ENCODE data around the gene GRID1. TPM values are rescaled to one million over a fixed set of nuclear protein-coding genes. Genes with fewer than 3 reads are reported as not detected.

The GRID1 gene
- total RNA-seq, 1 experiment from 2014 or later, result not detected

- ChIA-PET CTCF (no interaction called here), POLR2A (ENCODE audit: unreplicated experiment) (no interaction called here)
- Histone ChIP-seq H3K4me3 (ENCODE audit: low read length) (no peak overlapping the region), H3K9ac (ENCODE audit: low read length) (no peak overlapping the region), H3K9me2 (replicated peaks; ENCODE audit: low read length) (no peaks in the 10 kb centered on the region), H3F3A (ENCODE audit: low read length, unreplicated experiment) (no peaks in the 10 kb centered on the region), H2AFZ (ENCODE audit: low read length) (no peak overlapping the region), H3K9me3 (ENCODE audit: low read length) (no peaks in the 10 kb centered on the region), H3K4me1 (ENCODE audit: insufficient read depth, low read length) (no peaks in the 10 kb centered on the region), H3K79me2 (ENCODE audit: low read length) (no peaks in the 10 kb centered on the region), H3K4me2 (ENCODE audit: low read length) (no peak overlapping the region), H3K27ac (ENCODE audit: low read length) (no peak overlapping the region), H4K20me1 (ENCODE audit: low read length) (no peaks in the 10 kb centered on the region), H3K27me3 (ENCODE audit: low read length) (no peaks in the 10 kb centered on the region), H3K36me3 (ENCODE audit: low read depth, low read length) (no peaks in the 10 kb centered on the region)
- no TSS peak for BruUV-seq (replicated peaks)
- TF ChIP-seq CTCF (conservative IDR thresholded peaks at IDR 0.05; ENCODE audit: low read depth, low read length) (no peak), EZH2phosphoT487 (IDR thresholded peaks at IDR 0.05; ENCODE audit: borderline replicate concordance, low read length) (no peak), EZH2 (IDR thresholded peaks at IDR 0.05; ENCODE audit: low read length, unreplicated experiment) (no peak)
- DNase-seq, result no peak
- ATAC-seq, result no peak
- intact Hi-C loops (cut with micrococcal nuclease), result no loop called here
Observed at GRCh38 chr10:86189891-86190290, 176.7 kb downstream of the GRID1 start.

- no peaks in the 10 kb centered on the region for H3K9me3 ChIP-seq (ENCODE audit: low read length)
- H3K27me3 ChIP-seq (ENCODE audit: low read length), result no peaks in the 10 kb centered on the region
- H4K20me1 ChIP-seq (ENCODE audit: low read length), result no peaks in the 10 kb centered on the region
- H3K36me3 ChIP-seq (ENCODE audit: low read depth, low read length), result no peaks in the 10 kb centered on the region
- no peak overlapping the region for H3K9ac ChIP-seq (ENCODE audit: low read length)
- H3K9me2 ChIP-seq (replicated peaks; ENCODE audit: low read length), result no peaks in the 10 kb centered on the region
- H3K27ac ChIP-seq (ENCODE audit: low read length), result no peak overlapping the region
- no peaks in the 10 kb centered on the region for H3K4me1 ChIP-seq (ENCODE audit: insufficient read depth, low read length)
- ChIA-PET CTCF (no interaction called here), POLR2A (ENCODE audit: unreplicated experiment) (no interaction called here)
- H3K4me2 ChIP-seq (ENCODE audit: low read length), result no peak overlapping the region
- H3K79me2 ChIP-seq (ENCODE audit: low read length), result no peaks in the 10 kb centered on the region
- TF ChIP-seq EZH2 (IDR thresholded peaks at IDR 0.05; ENCODE audit: low read length, unreplicated experiment) (no peak), CTCF (conservative IDR thresholded peaks at IDR 0.05; ENCODE audit: low read depth, low read length) (no peak), EZH2phosphoT487 (IDR thresholded peaks at IDR 0.05; ENCODE audit: borderline replicate concordance, low read length) (no peak)
- no peak overlapping the region for H3K4me3 ChIP-seq (ENCODE audit: low read length)
- no peak for ATAC-seq
- no peak overlapping the region for H2AFZ ChIP-seq (ENCODE audit: low read length)
- DNase-seq, result no peak
- intact Hi-C loops (cut with micrococcal nuclease), result no loop called here
- no peaks in the 10 kb centered on the region for H3F3A ChIP-seq (ENCODE audit: low read length, unreplicated experiment)
- no TSS peak for BruUV-seq (replicated peaks)
Observed at GRCh38 chr10:86188796-86189558, 177.6 kb downstream of the GRID1 start.

DNA sequence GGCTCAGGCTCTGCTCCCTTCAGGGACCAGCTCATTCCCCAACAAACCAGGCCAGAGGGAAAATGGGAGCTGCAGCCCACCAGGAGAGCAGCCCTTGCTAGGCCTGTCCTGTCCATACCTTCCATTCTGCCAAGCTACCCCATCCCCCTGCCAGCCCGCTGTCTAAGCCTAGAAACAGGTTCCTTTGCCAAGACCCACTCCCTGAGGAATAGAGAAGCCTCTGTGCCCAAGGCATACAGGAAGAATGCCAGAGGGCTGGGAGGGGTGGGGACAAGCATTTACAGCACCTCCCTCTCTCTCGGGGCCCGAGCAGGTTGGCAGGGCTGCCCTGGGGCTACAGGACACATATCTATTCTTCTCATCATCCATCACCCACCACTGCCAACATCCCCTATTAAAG lies 178.3 kb downstream of the GRID1 start:
- H3K4me1 ChIP-seq (ENCODE audit: insufficient read depth, low read length), result no peaks in the 10 kb centered on the region
- no peaks in the 10 kb centered on the region for H4K20me1 ChIP-seq (ENCODE audit: low read length)
- ChIA-PET POLR2A (ENCODE audit: unreplicated experiment) (no interaction called here), CTCF (no interaction called here)
- no peak for DNase-seq
- H3K36me3 ChIP-seq (ENCODE audit: low read depth, low read length), result no peaks in the 10 kb centered on the region
- BruUV-seq (replicated peaks), result no TSS peak
- TF ChIP-seq EZH2phosphoT487 (IDR thresholded peaks at IDR 0.05; ENCODE audit: borderline replicate concordance, low read length) (no peak), CTCF (conservative IDR thresholded peaks at IDR 0.05; ENCODE audit: low read depth, low read length) (no peak), EZH2 (IDR thresholded peaks at IDR 0.05; ENCODE audit: low read length, unreplicated experiment) (no peak)
- H3K27ac ChIP-seq (ENCODE audit: low read length), result no peak overlapping the region
- no peaks in the 10 kb centered on the region for H3K79me2 ChIP-seq (ENCODE audit: low read length)
- no peak overlapping the region for H3K9ac ChIP-seq (ENCODE audit: low read length)
- no peak overlapping the region for H3K4me3 ChIP-seq (ENCODE audit: low read length)
- ATAC-seq, result no peak
- 0 out of 2 replicates have a peak, but pooled peaks cover 4% of the 10 kb centered on the region for H3K27me3 ChIP-seq (ENCODE audit: low read length)
- H3K9me2 ChIP-seq (replicated peaks; ENCODE audit: low read length), result no peaks in the 10 kb centered on the region
- no peak overlapping the region for H2AFZ ChIP-seq (ENCODE audit: low read length)
- no peak overlapping the region for H3K4me2 ChIP-seq (ENCODE audit: low read length)
- intact Hi-C loops (cut with micrococcal nuclease), result no loop called here
- H3K9me3 ChIP-seq (ENCODE audit: low read length), result no peaks in the 10 kb centered on the region
- no peaks in the 10 kb centered on the region for H3F3A ChIP-seq (ENCODE audit: low read length, unreplicated experiment)

All from PC-3 (cell line).